ENCODE data around the gene UGT1A10.

UGT1A10 gene

DNA sequence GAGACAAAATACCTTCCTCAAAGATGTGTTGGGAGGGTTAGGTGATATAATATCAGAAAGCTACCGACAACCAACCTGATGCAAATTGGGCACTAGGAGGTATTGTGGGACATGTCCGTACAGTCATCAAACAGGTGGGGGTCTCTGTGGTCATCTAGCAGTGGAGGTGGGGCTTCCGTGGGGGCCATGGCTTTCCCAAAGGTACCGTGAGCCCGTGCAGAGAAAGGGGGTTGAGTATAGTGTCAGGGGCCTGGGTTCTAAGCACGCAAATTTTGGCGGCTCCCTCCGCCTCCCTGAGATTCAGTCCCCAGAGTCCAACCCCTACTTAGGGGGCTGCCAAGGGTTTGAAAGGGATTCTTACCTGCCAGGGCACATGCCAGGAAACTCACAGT is 185.5 kb downstream of the UGT1A10 start:
- TF ChIP-seq POLR2AphosphoS5 (IDR thresholded peaks at IDR 0.05; ENCODE audit: low read depth): no peak
- TF ChIP-seq, protein P1, sequence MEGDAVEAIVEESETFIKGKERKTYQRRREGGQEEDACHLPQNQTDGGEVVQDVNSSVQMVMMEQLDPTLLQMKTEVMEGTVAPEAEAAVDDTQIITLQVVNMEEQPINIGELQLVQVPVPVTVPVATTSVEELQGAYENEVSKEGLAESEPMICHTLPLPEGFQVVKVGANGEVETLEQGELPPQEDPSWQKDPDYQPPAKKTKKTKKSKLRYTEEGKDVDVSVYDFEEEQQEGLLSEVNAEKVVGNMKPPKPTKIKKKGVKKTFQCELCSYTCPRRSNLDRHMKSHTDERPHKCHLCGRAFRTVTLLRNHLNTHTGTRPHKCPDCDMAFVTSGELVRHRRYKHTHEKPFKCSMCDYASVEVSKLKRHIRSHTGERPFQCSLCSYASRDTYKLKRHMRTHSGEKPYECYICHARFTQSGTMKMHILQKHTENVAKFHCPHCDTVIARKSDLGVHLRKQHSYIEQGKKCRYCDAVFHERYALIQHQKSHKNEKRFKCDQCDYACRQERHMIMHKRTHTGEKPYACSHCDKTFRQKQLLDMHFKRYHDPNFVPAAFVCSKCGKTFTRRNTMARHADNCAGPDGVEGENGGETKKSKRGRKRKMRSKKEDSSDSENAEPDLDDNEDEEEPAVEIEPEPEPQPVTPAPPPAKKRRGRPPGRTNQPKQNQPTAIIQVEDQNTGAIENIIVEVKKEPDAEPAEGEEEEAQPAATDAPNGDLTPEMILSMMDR (IDR thresholded peaks at IDR 0.05; ENCODE audit: insufficient read depth, low read length): no peak
- no peaks in the 10 kb centered on the region for H3K27me3 ChIP-seq (ENCODE audit: insufficient read depth, poor library complexity, severe bottlenecking)
- H3K4me3 ChIP-seq (replicated peaks; ENCODE audit: insufficient read depth, low read length): no peak overlapping the region
- H3K27ac ChIP-seq (replicated peaks): no peak overlapping the region
- DNase-seq (ENCODE audit: low read depth in 1 of 2, low spot score in 1 of 2): no peak

DNA sequence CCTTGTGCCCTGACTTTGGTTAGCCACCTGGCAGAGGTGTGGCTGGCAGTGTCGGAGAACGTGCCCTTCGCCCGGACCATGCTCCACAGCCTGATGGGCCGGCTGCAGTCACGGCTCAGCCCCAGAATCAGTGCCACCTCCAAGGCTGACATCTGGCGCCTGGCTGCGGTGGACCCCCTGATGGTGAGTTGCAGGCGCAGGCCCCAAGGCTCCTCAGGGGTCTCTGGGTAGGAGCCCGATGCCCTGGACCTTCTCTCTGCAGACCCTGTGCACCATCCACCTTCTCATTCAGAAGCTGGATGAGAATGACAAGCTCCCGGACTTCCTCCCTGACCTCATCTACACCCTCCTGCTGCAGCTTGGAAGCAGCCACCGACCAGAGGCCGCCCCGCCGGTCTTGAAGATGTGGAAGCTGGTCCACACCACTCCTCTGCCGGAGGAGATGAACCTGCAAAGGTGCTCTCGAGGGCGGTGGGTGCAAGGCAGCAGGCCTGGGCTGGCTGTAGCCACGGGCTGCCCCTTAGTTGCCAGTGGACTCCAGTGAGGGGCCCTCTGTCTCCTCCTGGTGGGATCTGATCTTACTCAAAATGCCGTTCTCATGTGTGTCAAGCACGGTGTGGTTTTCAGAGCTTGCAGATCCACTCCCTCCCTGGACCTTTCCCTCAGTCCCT is 186.0 kb downstream of the UGT1A10 start:
- TF ChIP-seq, protein P2, sequence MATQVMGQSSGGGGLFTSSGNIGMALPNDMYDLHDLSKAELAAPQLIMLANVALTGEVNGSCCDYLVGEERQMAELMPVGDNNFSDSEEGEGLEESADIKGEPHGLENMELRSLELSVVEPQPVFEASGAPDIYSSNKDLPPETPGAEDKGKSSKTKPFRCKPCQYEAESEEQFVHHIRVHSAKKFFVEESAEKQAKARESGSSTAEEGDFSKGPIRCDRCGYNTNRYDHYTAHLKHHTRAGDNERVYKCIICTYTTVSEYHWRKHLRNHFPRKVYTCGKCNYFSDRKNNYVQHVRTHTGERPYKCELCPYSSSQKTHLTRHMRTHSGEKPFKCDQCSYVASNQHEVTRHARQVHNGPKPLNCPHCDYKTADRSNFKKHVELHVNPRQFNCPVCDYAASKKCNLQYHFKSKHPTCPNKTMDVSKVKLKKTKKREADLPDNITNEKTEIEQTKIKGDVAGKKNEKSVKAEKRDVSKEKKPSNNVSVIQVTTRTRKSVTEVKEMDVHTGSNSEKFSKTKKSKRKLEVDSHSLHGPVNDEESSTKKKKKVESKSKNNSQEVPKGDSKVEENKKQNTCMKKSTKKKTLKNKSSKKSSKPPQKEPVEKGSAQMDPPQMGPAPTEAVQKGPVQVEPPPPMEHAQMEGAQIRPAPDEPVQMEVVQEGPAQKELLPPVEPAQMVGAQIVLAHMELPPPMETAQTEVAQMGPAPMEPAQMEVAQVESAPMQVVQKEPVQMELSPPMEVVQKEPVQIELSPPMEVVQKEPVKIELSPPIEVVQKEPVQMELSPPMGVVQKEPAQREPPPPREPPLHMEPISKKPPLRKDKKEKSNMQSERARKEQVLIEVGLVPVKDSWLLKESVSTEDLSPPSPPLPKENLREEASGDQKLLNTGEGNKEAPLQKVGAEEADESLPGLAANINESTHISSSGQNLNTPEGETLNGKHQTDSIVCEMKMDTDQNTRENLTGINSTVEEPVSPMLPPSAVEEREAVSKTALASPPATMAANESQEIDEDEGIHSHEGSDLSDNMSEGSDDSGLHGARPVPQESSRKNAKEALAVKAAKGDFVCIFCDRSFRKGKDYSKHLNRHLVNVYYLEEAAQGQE (IDR thresholded peaks at IDR 0.05; ENCODE audit: insufficient replicate concordance, low read depth): no peak
- Histone ChIP-seq H3K4me3 (replicated peaks; ENCODE audit: insufficient read depth, low read length) (no peak overlapping the region), H3K27me3 (ENCODE audit: insufficient read depth, poor library complexity, severe bottlenecking) (no peaks in the 10 kb centered on the region), H3K27ac (replicated peaks) (no peak overlapping the region)
- no peak for DNase-seq (ENCODE audit: low read depth in 1 of 2, low spot score in 1 of 2)

Measured in HL-60 (cell line).